ENCODE results near the gene RAPGEF1. TPM values are rescaled to one million over a fixed set of nuclear protein-coding genes. Genes with fewer than 3 reads are reported as not detected.

RAPGEF1 gene
- total and polyA plus RNA-seq, 2 experiments from 2014 or later, result 26.2 to 29.7 TPM

- peaks cover 98% of the 10 kb centered on the region for H3K79me2 ChIP-seq
- H3K4me1 ChIP-seq (ENCODE audit: insufficient read depth), result peaks cover 35% of the 10 kb centered on the region
- no peaks in the 10 kb centered on the region for H3K36me3 ChIP-seq (replicated peaks; ENCODE audit: insufficient read depth, low read depth)
- TF ChIP-seq EZH2 (IDR thresholded peaks at IDR 0.05; ENCODE audit: borderline replicate concordance) (no peak), EZH2phosphoT487 (IDR thresholded peaks at IDR 0.05; ENCODE audit: low read depth, severe bottlenecking, unreplicated experiment) (no peak), CTCF (IDR thresholded peaks at IDR 0.05; ENCODE audit: poor library complexity) (no peak)
- H3K4me3 ChIP-seq, result no peak overlapping the region
- no peak for DNase-seq (ENCODE audit: low spot score)
- H3K27ac ChIP-seq, result no peak overlapping the region
- no peak overlapping the region for H2AFZ ChIP-seq
- H3K9me3 ChIP-seq (ENCODE audit: low read depth), result no peaks in the 10 kb centered on the region
- no peaks in the 10 kb centered on the region for H3K27me3 ChIP-seq
- peaks cover 22% of the 10 kb centered on the region for H4K20me1 ChIP-seq (ENCODE audit: insufficient read depth, poor library complexity, severe bottlenecking)
- no peaks in the 10 kb centered on the region for H3K9me2 ChIP-seq (replicated peaks; ENCODE audit: insufficient read depth)
- H3K4me2 ChIP-seq, result no peak overlapping the region
- WGBS (ENCODE audit: low lambda C conversion rate, missing lambda C conversion rate), result 95% methylated on average over 4 of the region's 4 CpGs
These were observed 36.2 kb downstream of the RAPGEF1 start for GRCh38 chr9:131703697-131704096.

GRCh38 chr9:131702911-131703310 lies 37.0 kb downstream of the RAPGEF1 start:
- peaks cover 36% of the 10 kb centered on the region for H3K4me1 ChIP-seq (ENCODE audit: insufficient read depth)
- H3K9me2 ChIP-seq (replicated peaks; ENCODE audit: insufficient read depth), result no peaks in the 10 kb centered on the region
- no peak for DNase-seq (ENCODE audit: low spot score)
- H3K27me3 ChIP-seq, result no peaks in the 10 kb centered on the region
- no peak overlapping the region for H3K4me2 ChIP-seq
- 94% methylated on average over 8 of the region's 8 CpGs for WGBS (ENCODE audit: low lambda C conversion rate, missing lambda C conversion rate)
- peaks cover 30% of the 10 kb centered on the region for H4K20me1 ChIP-seq (ENCODE audit: insufficient read depth, poor library complexity, severe bottlenecking)
- TF ChIP-seq EZH2 (IDR thresholded peaks at IDR 0.05; ENCODE audit: borderline replicate concordance), result no peak
- no peak for TF ChIP-seq CTCF (IDR thresholded peaks at IDR 0.05; ENCODE audit: poor library complexity)
- no peak for TF ChIP-seq EZH2phosphoT487 (IDR thresholded peaks at IDR 0.05; ENCODE audit: low read depth, severe bottlenecking, unreplicated experiment)
- H3K9me3 ChIP-seq (ENCODE audit: low read depth), result no peaks in the 10 kb centered on the region
- H3K4me3 ChIP-seq, result no peak overlapping the region
- no peak overlapping the region for H2AFZ ChIP-seq
- H3K36me3 ChIP-seq (replicated peaks; ENCODE audit: insufficient read depth, low read depth), result no peaks in the 10 kb centered on the region
- peaks cover 97% of the 10 kb centered on the region for H3K79me2 ChIP-seq
- H3K27ac ChIP-seq, result no peak overlapping the region

- TF ChIP-seq EZH2phosphoT487 (IDR thresholded peaks at IDR 0.05; ENCODE audit: low read depth, severe bottlenecking, unreplicated experiment) (no peak), EZH2 (IDR thresholded peaks at IDR 0.05; ENCODE audit: borderline replicate concordance) (no peak), CTCF (IDR thresholded peaks at IDR 0.05; ENCODE audit: poor library complexity) (no peak)
- H3K79me2 ChIP-seq, result peaks cover 96% of the 10 kb centered on the region
- H2AFZ ChIP-seq, result no peak overlapping the region
- DNase-seq (ENCODE audit: low spot score), result no peak
- H3K4me3 ChIP-seq, result no peak overlapping the region
- H3K27me3 ChIP-seq, result no peaks in the 10 kb centered on the region
- peaks cover 30% of the 10 kb centered on the region for H4K20me1 ChIP-seq (ENCODE audit: insufficient read depth, poor library complexity, severe bottlenecking)
- H3K9me2 ChIP-seq (replicated peaks; ENCODE audit: insufficient read depth), result no peaks in the 10 kb centered on the region
- no peaks in the 10 kb centered on the region for H3K9me3 ChIP-seq (ENCODE audit: low read depth)
- H3K27ac ChIP-seq, result no peak overlapping the region
- H3K4me2 ChIP-seq, result no peak overlapping the region
- no peaks in the 10 kb centered on the region for H3K36me3 ChIP-seq (replicated peaks; ENCODE audit: insufficient read depth, low read depth)
- peaks cover 31% of the 10 kb centered on the region for H3K4me1 ChIP-seq (ENCODE audit: insufficient read depth)
- WGBS (ENCODE audit: low lambda C conversion rate, missing lambda C conversion rate), result 74% methylated on average over 6 of the region's 6 CpGs
These were observed 38.0 kb downstream of the RAPGEF1 start for GRCh38 chr9:131701789-131702337.

Measured in hepatocyte (in vitro differentiated cells).